HEK293T (cell line): ENCODE data around the gene USF1.

Experiments used
- ARNT ChIP-seq: fragments of 450-650 bp; IDR thresholded peaks from 2 replicates; pipeline ENCODE4 v1.6.1; 2017; ENCODE audit warnings: mild to moderate bottlenecking
- ELF4 ChIP-seq: fragments of 450-650 bp; IDR thresholded peaks from 2 replicates; pipeline ENCODE4 v1.6.1; 2017; ENCODE audit warnings: antibody characterized with exemption
- FOXA1 ChIP-seq: fragments of 450-650 bp; IDR thresholded peaks from 2 replicates; pipeline ENCODE4 v1.6.1; 2016; ENCODE audit warnings: mild to moderate bottlenecking
- FOXM1 ChIP-seq: fragments of 450-650 bp; IDR thresholded peaks from 2 replicates; pipeline ENCODE4 v1.6.1; 2017; ENCODE audit warnings: mild to moderate bottlenecking, borderline replicate concordance
- HDGF ChIP-seq: fragments of 450-650 bp; IDR thresholded peaks from 2 replicates; pipeline ENCODE4 v1.6.1; 2017; ENCODE audit warnings: antibody characterized with exemption, borderline replicate concordance
- NFRKB ChIP-seq: fragments of 450-650 bp; IDR thresholded peaks from 2 replicates; pipeline ENCODE4 v1.6.1; 2016; ENCODE audit warnings: mild to moderate bottlenecking, moderate library complexity
- PKNOX1 ChIP-seq: fragments of 450-650 bp; IDR thresholded peaks from 2 replicates; pipeline ENCODE4 v1.6.1; 2016
- ZNF384 ChIP-seq: fragments of 450-650 bp; IDR thresholded peaks from 2 replicates; pipeline ENCODE4 v1.6.1; 2016

GRCh38 chr1:161046605-161047228 lies 940 bp upstream of the USF1 start:
- TF ChIP-seq PKNOX1 (no peak), FOXM1 (no peak), NFRKB (no peak), ARNT (no peak), FOXA1 (no peak), ZNF384 (no peak), HDGF (no peak), ELF4 (no peak)
